Measurements from ENCODE around the gene CCDC92. TPM values are rescaled to one million over a fixed set of nuclear protein-coding genes. Genes with fewer than 3 reads are reported as not detected.

CCDC92 gene
- polyA plus RNA-seq, 2 of the 4 experiments (the other 2 are of a cell fraction), result 27.2 to 27.5 TPM

DNA sequence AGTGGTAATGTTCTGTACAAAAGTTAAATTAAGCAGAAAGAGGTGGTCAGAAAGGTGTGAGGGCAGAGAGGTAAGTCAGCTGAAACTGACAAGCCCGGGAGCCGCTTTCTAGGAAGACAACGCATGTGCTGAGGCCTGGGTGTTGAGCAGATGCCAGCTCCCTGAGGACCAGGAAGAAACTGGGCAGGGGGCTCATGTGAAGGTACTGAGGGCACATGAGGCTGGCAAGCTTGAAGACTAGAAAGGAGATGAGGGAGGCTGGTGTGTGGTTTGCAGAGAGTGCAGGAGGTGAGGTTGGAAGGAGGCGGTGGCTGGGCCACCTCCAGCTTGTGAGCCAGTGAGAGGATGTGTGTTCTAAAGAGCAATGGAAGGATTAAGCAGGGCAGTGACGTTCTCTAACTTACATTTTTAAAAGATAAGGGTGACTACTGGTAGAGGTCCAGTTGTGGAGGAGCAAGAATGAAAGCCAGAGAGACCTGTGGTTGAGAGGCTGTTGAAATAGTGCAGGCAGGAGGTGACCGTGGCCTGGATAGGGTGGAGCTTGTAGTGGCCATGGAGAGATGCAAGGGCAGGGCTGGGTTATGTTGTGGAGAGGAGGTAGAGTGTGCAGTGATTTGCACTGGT, 29.5 kb upstream of the CCDC92 start:
- no peak overlapping the region for H3K27ac ChIP-seq
- H3K4me1 ChIP-seq, result no peaks in the 10 kb centered on the region
- H3K4me2 ChIP-seq, result no peak overlapping the region
- FAIRE-seq (no peak), ATAC-seq (no peak), DNase-seq (ENCODE audit: low read depth in 1 of 2, low spot score in 1 of 2) (no peak)
- ChIA-PET CTCF (interaction anchor here (1.2 to 2.5 kb wide), 3 partner anchors 9 to 97 kb away, joined by 3 to 8 read pairs (median 7); no protein-coding TSS in a partner anchor), POLR2A (interaction anchor here (0.6 kb wide), 1 partner anchor 24 kb away, joined by 3 read pairs; no protein-coding TSS in a partner anchor)
- WGBS (ENCODE audit: missing lambda C conversion rate), result 86% methylated on average over 6 of the region's 6 CpGs
- TF ChIP-seq, protein P1, sequence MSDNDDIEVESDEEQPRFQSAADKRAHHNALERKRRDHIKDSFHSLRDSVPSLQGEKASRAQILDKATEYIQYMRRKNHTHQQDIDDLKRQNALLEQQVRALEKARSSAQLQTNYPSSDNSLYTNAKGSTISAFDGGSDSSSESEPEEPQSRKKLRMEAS (IDR thresholded peaks at IDR 0.05), result no peak
- no peak for TF ChIP-seq JUN (IDR thresholded peaks at IDR 0.05)
- TF ChIP-seq, protein P2, sequence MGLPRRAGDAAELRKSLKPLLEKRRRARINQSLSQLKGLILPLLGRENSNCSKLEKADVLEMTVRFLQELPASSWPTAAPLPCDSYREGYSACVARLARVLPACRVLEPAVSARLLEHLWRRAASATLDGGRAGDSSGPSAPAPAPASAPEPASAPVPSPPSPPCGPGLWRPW (IDR thresholded peaks at IDR 0.05), result no peak
- TF ChIP-seq BHLHE40 (IDR thresholded peaks at IDR 0.05; ENCODE audit: low read depth, low read length), result no peak
- no peak for TF ChIP-seq CBX2 (IDR thresholded peaks at IDR 0.05; ENCODE audit: borderline replicate concordance, low read depth)
- TF ChIP-seq HEYL (CRISPR knock-in tag; IDR thresholded peaks at IDR 0.05), result no peak
- no peak for TF ChIP-seq RCOR1 (IDR thresholded peaks at IDR 0.05; ENCODE audit: low read depth, low read length)
- TF ChIP-seq CBX8 (IDR thresholded peaks at IDR 0.05), result no peak
- TF ChIP-seq, protein P3, sequence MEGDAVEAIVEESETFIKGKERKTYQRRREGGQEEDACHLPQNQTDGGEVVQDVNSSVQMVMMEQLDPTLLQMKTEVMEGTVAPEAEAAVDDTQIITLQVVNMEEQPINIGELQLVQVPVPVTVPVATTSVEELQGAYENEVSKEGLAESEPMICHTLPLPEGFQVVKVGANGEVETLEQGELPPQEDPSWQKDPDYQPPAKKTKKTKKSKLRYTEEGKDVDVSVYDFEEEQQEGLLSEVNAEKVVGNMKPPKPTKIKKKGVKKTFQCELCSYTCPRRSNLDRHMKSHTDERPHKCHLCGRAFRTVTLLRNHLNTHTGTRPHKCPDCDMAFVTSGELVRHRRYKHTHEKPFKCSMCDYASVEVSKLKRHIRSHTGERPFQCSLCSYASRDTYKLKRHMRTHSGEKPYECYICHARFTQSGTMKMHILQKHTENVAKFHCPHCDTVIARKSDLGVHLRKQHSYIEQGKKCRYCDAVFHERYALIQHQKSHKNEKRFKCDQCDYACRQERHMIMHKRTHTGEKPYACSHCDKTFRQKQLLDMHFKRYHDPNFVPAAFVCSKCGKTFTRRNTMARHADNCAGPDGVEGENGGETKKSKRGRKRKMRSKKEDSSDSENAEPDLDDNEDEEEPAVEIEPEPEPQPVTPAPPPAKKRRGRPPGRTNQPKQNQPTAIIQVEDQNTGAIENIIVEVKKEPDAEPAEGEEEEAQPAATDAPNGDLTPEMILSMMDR (IDR thresholded peaks at IDR 0.05), result no peak
- TF ChIP-seq RFX5 (IDR thresholded peaks at IDR 0.05), result no peak
- TF ChIP-seq, protein P4, sequence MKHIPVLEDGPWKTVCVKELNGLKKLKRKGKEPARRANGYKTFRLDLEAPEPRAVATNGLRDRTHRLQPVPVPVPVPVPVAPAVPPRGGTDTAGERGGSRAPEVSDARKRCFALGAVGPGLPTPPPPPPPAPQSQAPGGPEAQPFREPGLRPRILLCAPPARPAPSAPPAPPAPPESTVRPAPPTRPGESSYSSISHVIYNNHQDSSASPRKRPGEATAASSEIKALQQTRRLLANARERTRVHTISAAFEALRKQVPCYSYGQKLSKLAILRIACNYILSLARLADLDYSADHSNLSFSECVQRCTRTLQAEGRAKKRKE (CRISPR knock-in tag; IDR thresholded peaks at IDR 0.05; ENCODE audit: low read depth), result no peak
- H3K9me3 ChIP-seq, result no peaks in the 10 kb centered on the region
- no peak overlapping the region for H3K4me3 ChIP-seq

DNA sequence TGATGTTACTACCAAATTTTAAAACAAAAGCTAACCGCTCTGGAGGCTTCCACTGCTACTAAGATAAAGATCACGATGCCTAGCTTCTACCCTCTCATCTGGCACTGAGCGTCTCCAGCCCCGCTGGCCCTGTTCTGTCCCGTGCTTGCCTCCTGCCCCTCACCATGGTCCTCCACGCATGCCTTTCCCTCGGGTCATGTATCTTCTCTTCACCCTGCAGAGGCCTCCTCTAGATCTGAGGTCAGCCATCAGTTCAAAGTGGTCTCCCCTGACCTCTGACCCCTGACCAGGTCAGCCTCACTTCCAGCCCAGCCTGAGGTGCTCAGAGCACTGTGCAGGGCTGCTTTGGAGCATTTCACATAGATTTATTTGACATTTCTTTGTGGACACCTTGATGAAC, 28.7 kb upstream of the CCDC92 start:
- FAIRE-seq (no peak), ATAC-seq (no peak), DNase-seq (ENCODE audit: low read depth in 1 of 2, low spot score in 1 of 2) (no peak)
- CTCF ChIA-PET, result interaction anchor here (1.2 to 2.5 kb wide), 3 partner anchors 10 to 96 kb away, joined by 3 to 8 read pairs (median 7); no protein-coding TSS in a partner anchor
- Histone ChIP-seq H3K27ac (no peak overlapping the region), H3K4me1 (no peaks in the 10 kb centered on the region), H3K4me3 (no peak overlapping the region), H3K9me3 (no peaks in the 10 kb centered on the region), H3K4me2 (no peak overlapping the region)
- WGBS (ENCODE audit: missing lambda C conversion rate), result 94% methylated on average over 7 of the region's 7 CpGs
- no peak for TF ChIP-seq JUNB (IDR thresholded peaks at IDR 0.05)
- POLR2A ChIA-PET, result interaction anchor here (0.5 to 0.6 kb wide), 2 partner anchors 23 to 518 kb away, joined by 3 to 4 read pairs; no protein-coding TSS in a partner anchor

DNA sequence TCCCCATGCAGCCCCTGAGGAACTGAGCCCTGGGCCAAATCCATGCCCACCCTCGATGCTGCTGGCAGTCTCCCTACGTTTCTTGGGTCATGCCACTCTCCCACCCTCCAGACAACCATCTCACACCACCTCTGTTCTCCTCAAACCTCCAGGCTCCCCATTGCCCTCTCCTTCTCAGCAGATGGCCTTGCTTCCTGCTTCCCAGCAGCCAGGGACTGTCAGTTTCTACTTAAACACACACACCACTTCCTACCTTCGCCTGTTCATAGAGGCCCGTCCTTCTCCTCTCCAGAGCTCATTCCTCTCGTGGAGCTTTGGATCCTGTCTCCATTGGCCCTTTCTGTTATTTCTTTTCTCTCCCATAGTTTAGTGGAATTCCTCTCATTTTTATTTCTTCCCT, 27.5 kb upstream of the CCDC92 start:
- 94% methylated on average over 5 of the region's 5 CpGs for WGBS (ENCODE audit: missing lambda C conversion rate)
- Histone ChIP-seq H3K9me3 (no peaks in the 10 kb centered on the region), H3K4me3 (no peak overlapping the region), H3K27ac (no peak overlapping the region), H3K4me2 (no peak overlapping the region), H3K4me1 (no peaks in the 10 kb centered on the region)
- CTCF ChIA-PET, result interaction anchor here (0.7 to 2.4 kb wide), 3 partner anchors 11 to 16 kb away, joined by 3 to 8 read pairs (median 3); no protein-coding TSS in a partner anchor
- POLR2A ChIA-PET, result no interaction called here
- no peak for ATAC-seq
- DNase-seq (ENCODE audit: low read depth in 1 of 2, low spot score in 1 of 2), result no peak
- FAIRE-seq, result no peak
- TF ChIP-seq MYC (IDR thresholded peaks at IDR 0.05; ENCODE audit: borderline replicate concordance, low read length), result no peak
- no peak for TF ChIP-seq MAFK (IDR thresholded peaks at IDR 0.05; ENCODE audit: partially characterized antibody)
- TF ChIP-seq RNF2 (IDR thresholded peaks at IDR 0.05; ENCODE audit: borderline replicate concordance, low read depth), result no peak
- TF ChIP-seq, protein P1 (IDR thresholded peaks at IDR 0.05), result no peak
- no peak for TF ChIP-seq GATA3 (IDR thresholded peaks at IDR 0.05; ENCODE audit: borderline replicate concordance)
- TF ChIP-seq JUNB (IDR thresholded peaks at IDR 0.05), result no peak
- TF ChIP-seq, protein P5, sequence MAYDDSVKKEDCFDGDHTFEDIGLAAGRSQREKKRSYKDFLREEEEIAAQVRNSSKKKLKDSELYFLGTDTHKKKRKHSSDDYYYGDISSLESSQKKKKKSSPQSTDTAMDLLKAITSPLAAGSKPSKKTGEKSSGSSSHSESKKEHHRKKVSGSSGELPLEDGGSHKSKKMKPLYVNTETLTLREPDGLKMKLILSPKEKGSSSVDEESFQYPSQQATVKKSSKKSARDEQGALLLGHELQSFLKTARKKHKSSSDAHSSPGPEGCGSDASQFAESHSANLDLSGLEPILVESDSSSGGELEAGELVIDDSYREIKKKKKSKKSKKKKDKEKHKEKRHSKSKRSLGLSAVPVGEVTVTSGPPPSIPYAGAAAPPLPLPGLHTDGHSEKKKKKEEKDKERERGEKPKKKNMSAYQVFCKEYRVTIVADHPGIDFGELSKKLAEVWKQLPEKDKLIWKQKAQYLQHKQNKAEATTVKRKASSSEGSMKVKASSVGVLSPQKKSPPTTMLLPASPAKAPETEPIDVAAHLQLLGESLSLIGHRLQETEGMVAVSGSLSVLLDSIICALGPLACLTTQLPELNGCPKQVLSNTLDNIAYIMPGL (CRISPR knock-in tag; IDR thresholded peaks at IDR 0.05; ENCODE audit: borderline replicate concordance), result no peak
- no peak for TF ChIP-seq HDAC2 (IDR thresholded peaks at IDR 0.05)
- TF ChIP-seq, protein P2 (IDR thresholded peaks at IDR 0.05), result no peak
- TF ChIP-seq, protein P4 (CRISPR knock-in tag; IDR thresholded peaks at IDR 0.05; ENCODE audit: low read depth), result no peak
- TF ChIP-seq KDM1A (IDR thresholded peaks at IDR 0.05; ENCODE audit: low read depth), result no peak
- TF ChIP-seq RAD21 (conservative IDR thresholded peaks at IDR 0.05 in 1 of 2, IDR thresholded peaks at IDR 0.05 in 1 of 2), result no peak
- TF ChIP-seq, protein P6, sequence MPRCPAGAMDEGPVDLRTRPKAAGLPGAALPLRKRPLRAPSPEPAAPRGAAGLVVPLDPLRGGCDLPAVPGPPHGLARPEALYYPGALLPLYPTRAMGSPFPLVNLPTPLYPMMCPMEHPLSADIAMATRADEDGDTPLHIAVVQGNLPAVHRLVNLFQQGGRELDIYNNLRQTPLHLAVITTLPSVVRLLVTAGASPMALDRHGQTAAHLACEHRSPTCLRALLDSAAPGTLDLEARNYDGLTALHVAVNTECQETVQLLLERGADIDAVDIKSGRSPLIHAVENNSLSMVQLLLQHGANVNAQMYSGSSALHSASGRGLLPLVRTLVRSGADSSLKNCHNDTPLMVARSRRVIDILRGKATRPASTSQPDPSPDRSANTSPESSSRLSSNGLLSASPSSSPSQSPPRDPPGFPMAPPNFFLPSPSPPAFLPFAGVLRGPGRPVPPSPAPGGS (IDR thresholded peaks at IDR 0.05), result no peak
- no peak for TF ChIP-seq NFE2L2 (conservative IDR thresholded peaks at IDR 0.05; ENCODE audit: low read length)

Measured in A549 (cell line).